COR-L47 (cell line): ENCODE data around the gene EAF1.
"Not testable (repeated sequence)": the region's sequence is repeated elsewhere in the genome, so short reads cannot be mapped to it uniquely, and the experiment has no call there.

Experiments used
- DNase-seq: peaks from one replicate; lab custom pipeline; 2025; lab: John Stamatoyannopoulos, UW

EAF1 gene

DNA sequence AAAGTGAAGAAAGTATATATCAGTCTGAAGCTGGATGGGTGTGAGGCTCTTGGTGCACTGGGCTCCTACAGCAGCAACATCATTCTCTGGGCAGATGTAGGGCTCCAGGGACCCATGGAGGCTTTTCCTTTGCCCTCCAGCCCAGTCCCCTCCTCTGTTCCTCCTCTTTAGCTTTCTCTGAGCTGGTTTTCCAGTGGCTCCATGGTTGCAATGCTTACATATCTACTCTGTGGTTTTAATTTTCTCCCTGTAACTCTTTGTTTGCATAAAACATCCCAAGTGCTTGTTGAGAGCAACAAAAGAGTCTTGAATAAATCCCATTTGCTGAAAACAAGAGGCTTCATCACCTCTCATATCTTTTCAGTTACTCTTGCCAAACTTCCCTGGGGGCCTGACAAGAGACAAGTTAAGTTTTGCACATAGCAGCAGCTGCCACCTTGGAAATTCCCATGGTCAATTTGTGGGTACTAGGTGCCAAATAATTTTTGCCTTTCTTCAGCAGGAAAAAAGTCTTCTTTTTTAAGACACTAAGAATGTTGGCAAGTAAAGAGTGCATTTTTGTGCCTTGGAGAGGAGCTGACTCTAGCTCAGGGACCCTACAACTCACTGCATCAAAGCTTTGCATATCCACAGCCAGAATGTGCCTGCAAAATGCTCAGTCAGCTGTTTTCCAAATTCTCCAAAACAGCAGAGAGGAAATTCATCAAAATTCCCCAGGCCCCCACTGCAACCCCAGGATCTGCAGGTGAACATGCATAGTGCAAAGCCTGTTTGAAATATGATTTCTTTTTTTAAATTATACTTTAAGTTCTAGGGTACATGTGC, 52.2 kb downstream of the EAF1 start:
- DNase-seq, result no peak

DNA sequence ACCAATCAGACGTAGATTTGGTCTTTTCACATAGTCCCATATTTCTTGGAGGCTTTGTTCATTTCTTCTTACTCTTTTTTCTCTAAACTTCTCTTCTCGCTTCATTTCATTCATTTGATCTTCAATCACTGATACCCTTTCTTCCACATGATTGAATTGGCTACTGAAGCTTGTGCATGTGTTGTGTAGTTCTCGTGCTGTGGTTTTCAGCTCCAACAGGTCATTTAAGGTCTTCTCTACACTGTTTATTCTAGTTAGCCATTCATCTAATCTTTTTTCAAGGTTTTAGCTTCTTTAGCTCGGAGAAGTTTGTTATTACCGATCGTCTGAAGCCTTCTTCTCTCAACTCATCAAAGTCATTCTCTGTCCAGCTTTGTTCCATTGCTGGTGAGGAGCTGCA, 57.2 kb downstream of the EAF1 start:
- DNase-seq, result not testable (repeated sequence)

DNA sequence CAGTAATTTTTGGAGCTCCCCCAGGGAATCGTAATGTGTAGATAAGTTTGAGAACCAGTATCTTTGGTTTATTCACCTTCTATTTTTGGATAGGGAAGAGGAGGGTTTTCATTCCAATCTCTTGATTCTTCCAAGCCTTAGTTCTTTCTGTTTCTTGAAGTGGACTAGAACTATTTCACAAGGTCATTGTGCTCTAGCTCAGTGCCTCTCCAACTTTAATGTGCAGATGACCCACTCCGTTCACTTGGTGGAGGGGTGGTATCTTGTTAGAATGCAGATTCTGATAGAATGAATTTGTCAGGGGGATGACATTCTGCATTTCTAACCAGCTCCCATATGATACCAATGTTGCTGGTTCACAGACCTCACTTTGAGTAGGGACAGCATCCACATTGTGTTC, 58.6 kb downstream of the EAF1 start:
- DNase-seq, result no peak

DNA sequence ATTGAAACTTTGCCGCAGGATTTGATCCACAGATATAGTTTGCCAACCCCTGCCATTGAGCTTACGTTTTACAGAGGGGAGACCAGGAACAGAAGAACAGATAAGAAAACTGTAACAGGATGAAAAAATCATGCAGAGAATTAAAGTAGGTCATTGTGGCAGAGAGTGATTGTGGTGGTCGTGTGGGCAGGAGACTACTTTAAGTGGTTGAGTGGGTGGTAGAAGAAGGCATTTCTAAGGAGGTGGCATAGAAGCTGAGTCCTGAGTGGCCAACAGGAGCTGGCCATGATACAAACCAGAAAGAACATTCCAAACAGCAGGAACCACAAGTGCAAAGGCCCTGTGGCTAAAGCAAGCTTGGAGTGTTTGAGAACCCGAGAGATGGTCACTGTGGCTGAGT, 59.6 kb downstream of the EAF1 start:
- no peak for DNase-seq

DNA sequence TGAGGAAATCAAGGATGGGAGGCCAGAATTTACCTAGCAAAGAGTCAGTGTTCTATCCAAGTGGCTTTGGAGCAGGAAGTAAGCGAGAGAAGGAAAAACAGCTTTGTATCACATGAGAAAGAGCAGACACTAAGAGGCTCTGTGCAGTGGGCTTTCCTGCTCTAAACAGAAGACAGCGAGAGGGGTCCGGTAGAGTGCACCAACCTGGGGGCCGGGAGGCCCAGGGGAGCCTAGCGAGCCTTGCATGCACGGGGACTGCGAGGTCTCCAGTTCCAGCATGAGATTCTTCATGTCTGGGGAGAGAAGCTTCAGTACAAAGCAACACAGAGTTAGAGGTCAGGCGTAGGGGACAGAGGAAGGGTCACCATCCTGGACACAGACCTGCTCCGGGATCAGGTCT, 60.6 kb downstream of the EAF1 start:
- DNase-seq, result no peak

DNA sequence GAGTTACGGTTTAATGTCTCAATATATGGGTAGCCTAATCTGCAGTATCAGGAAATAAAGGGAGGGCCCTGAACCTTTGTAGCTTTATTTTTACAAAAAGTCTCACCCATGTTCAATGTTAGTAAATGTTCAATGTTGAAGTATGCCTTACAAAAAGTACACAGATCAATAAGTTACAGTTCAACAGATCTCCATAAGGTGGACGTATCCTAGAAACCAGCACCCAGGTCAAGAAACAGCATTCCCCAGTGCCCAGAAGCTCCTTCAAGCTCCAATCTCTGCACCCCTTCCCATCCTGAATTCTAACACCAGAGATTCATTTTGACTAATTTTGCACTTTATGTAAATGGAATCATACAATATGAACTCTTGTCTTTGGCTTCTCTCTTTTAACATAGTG, 62.8 kb downstream of the EAF1 start:
- no peak for DNase-seq

DNA sequence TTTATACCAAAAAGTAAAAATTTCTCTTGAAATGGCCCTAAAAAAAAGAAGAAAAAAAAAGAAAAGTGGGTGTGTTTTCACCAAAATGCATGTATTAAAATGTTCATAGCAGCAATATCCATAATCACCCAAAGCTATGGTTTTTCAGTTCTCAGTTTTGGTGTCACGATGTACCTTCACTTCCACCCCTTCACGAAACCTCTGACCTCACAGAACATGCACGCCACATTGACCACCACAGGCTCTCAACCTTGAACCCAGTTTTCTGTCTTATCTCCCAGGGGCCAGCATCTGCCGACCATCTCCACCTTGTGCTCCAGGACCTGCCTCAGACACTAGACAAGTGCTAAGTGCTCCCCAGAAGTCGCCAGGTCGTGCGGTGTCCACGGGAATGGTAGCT, 63.7 kb downstream of the EAF1 start:
- DNase-seq, result no peak
